Suprapubic skin (tissue), 3 donors: Measurements from ENCODE around the gene CNGA3.

ENCODE experiments used
- CTCF ChIP-seq, 2 donors: fragments of 200-600 bp in 1 of 2; fragments of 450-650 bp in 1 of 2; sonication (generic) in 1 of 2; IDR thresholded peaks; one replicate each; pipeline ENCODE4 v1.5.1; 2016 to 2019; ENCODE audit warnings: antibody characterized with exemption in 2 of 2, mild to moderate bottlenecking in 1 of 2, moderate library complexity in 1 of 2
- EP300 ChIP-seq: sonication (generic); formaldehyde crosslinking; IDR thresholded peaks from one replicate; pipeline ENCODE4 v1.6.1; 2017; ENCODE audit warnings: antibody characterized with exemption
- POLR2A ChIP-seq, 2 donors: fragments of 450-650 bp; IDR thresholded peaks; one replicate each; pipeline ENCODE4 v1.6.1; 2017; ENCODE audit warnings: antibody characterized with exemption in 2 of 2, mild to moderate bottlenecking in 2 of 2, moderate library complexity in 2 of 2

DNA sequence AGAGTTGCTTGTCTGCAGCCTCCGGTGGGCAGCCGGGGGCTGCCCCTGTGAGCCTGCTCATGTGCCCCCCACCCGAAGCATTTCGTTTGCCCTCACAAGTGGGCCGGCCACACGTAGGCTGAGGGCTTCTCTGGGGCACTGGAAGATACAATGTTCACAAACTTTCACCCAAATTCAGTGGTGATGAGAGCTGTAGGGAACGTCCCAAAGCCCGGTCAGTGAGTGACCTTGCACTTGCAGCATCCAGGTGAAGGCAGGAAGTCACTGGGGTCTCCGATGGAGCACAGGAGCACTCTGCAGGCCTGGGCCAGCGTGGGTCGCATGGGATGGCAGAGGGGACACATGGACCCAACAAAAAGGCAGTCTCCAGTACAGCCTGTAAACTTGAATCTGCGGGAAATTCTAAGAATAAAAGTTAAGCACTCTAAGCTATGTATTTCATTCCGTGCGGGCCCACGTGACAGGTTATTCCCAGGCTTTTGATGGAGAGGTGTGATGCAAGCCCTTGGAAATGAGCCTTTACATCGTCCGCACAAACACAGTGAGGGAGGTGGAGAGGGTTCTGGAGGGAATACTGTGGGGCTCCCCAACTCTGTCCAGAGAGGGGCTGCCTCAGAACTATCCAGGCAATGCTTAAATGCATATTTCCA lies 42.5 kb downstream of the CNGA3 start:
- no peak for TF ChIP-seq CTCF (IDR thresholded peaks at IDR 0.05)
- no peak for TF ChIP-seq EP300
- no peak for TF ChIP-seq POLR2A (IDR thresholded peaks at IDR 0.05)
